GM10266 (cell line): ENCODE measurements around the gene CYB5R4.
"Not testable (repeated sequence)": the region's sequence is repeated elsewhere in the genome, so short reads cannot be mapped to it uniquely, and the experiment has no call there.

Source experiments
- DNase-seq: peaks from one replicate; pipeline ENCODE4 v3.0.0; 2012; ENCODE audit errors: extremely low spot score
- CTCF ChIP-seq: IDR thresholded peaks from 2 replicates; pipeline ENCODE4 v1.5.1; 2012; ENCODE audit warnings: mild to moderate bottlenecking, low read depth; ENCODE audit not compliant: control insufficient read depth, insufficient read depth; ENCODE audit errors: missing control alignments

Gene CYB5R4

GRCh38 chr6:83891586-83891985 lies 32.1 kb downstream of the CYB5R4 start:
- no peak for TF ChIP-seq CTCF
- DNase-seq, result no peak

DNA sequence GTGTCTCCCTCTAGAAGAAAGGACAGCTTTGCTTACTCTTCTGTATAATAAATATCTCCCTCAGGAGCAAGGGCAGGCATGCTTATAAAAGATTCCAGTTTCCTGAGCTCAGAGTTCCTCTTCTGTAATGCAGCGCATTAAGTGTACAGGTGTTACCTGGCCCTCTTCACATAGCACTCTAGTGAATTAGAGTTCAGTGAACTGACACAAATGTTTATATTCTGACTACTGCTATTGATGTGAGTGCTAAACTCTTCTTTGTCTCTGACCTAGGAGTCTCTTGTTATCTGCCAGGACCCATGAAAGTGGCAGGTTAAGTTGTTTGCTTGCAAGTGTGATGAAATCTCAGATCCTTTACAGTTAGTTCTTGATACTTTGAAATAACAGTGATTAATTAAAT lies 33.5 kb downstream of the CYB5R4 start:
- no peak for TF ChIP-seq CTCF
- no peak for DNase-seq

DNA sequence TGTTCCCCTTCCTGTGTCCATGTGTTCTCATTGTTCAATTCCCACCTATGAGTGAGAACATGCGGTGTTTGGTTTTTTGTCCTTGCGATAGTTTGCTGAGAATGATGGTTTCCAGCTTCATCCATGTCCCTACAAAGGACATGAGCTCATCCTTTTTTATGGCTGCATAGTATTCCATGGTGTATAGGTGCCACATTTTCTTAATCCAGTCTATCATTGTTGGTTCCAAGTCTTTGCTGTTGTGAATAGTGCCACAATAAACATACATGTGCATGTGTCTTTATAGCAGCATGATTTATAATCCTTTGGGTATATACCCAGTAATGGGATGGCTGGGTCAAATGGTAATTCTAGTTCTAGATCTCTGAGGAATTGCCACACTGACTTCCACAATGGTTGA lies 37.6 kb downstream of the CYB5R4 start:
- not testable (repeated sequence) for DNase-seq

GRCh38 chr6:83901624-83902023 lies 42.1 kb downstream of the CYB5R4 start:
- TF ChIP-seq CTCF, result no peak
- no peak for DNase-seq

DNA sequence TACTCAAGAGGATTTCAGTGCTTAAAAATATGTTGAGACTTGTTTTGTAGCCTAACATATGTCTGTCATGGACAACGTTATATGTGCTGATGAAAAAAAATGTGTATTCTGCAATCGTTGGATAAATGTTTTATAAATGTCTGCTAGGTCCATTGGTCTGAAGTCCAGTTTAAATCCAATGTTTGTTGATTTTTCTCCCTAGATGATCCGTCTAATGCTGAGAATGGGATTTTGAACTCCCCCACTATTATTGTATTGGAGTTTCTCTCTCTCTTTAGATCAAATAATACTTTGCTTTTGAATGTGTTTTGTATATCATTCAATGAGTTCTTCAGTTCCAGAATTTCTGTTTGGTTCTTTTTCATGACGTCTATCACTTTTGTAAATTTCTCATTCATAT lies 44.9 kb downstream of the CYB5R4 start:
- TF ChIP-seq CTCF, result no peak
- DNase-seq, result no peak

- DNase-seq, result no peak
- TF ChIP-seq CTCF, result no peak
These were observed 46.2 kb downstream of the CYB5R4 start for GRCh38 chr6:83905648-83906047.

GRCh38 chr6:83907623-83908390 lies 48.3 kb downstream of the CYB5R4 start:
- DNase-seq, result not testable (repeated sequence)

DNA sequence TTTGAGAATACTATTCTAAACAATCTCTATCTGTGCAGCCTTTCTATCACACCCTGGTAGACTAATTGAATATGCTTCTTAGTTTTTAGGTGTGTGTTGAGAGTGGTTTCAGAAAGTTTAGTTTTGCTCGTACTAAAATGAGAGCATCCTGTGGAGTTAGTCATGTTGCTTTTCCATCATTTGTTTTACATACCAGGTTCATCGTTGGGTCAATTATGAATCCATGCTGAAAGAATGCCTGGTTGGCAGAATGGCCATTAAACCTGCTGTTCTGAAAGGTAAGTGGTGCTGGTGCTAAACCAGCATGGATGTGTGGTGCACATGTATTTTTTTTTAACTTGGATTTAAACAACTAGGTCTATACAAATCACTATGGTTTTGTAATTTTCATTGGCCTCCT lies 49.3 kb downstream of the CYB5R4 start:
- no peak for TF ChIP-seq CTCF
- no peak for DNase-seq

- no peak for DNase-seq
- TF ChIP-seq CTCF, result no peak
These were observed 51.8 kb downstream of the CYB5R4 start for GRCh38 chr6:83911278-83911677.
